ENCODE data around the gene GSTM2. TPM values are rescaled to one million over a fixed set of nuclear protein-coding genes. Genes with fewer than 3 reads are reported as not detected.

GSTM2 gene
- total and polyA plus RNA-seq, 3 donors from 2014 or later = 68.0 to 131 (median 83.2) TPM

GRCh38 chr1:109654519-109654918 lies 13.3 kb upstream of the GSTM2 start:
- Histone ChIP-seq H3K27ac (peak overlapping the region in 1 of 2 donors; percentile 93), H3K4me3 (no peak overlapping the region), H3K36me3 (ENCODE audit: low read depth, missing control alignments) (no peaks in the 10 kb centered on the region), H3K4me1 (peaks cover 28% of the 10 kb centered on the region), H3K27me3 (no peaks in the 10 kb centered on the region), H3K9me3 (no peaks in the 10 kb centered on the region)
- WGBS, 2 donors = 61 to 79% methylated on average over 12 of the region's 12 CpGs
- intact Hi-C loops (cut with DNase I; ENCODE audit: low total_unique reads) = no loop called here
- no peak for DNase-seq
- TF ChIP-seq POLR2A (IDR thresholded peaks at IDR 0.05) (no peak), CTCF (IDR thresholded peaks at IDR 0.05) (no peak)

- intact Hi-C loops (cut with DNase I; ENCODE audit: low total_unique reads) = no loop called here
- Histone ChIP-seq H3K4me1 (peaks cover 29% of the 10 kb centered on the region), H3K9me3 (no peaks in the 10 kb centered on the region), H3K36me3 (ENCODE audit: low read depth, missing control alignments) (no peaks in the 10 kb centered on the region), H3K27me3 (no peaks in the 10 kb centered on the region), H3K27ac (peak within 1 kb of the TSS; percentile 81 to 93), H3K4me3 (peak within 1 kb of the TSS; percentile 66 to 68)
- peak in 1 of 3 experiments; percentile 9 for TF ChIP-seq CTCF (IDR thresholded peaks at IDR 0.05)
- no peak for TF ChIP-seq POLR2A (IDR thresholded peaks at IDR 0.05)
- peak; percentile 93 for DNase-seq
- 1 to 2% methylated on average over 29 to 52 of the region's 54 CpGs for WGBS, 2 donors
These were observed 12.0 kb upstream of the GSTM2 start, which contains the start of gene GSTM4 for GRCh38 chr1:109655615-109656519. Gene GSTM4 (plus strand): TSS chr1:109656099. CDS start chr1:109656390, 291 bp downstream.

GRCh38 chr1:109657395-109657794 lies 10.5 kb upstream of the GSTM2 start:
- Histone ChIP-seq H3K4me3 (no peak overlapping the region), H3K27me3 (no peaks in the 10 kb centered on the region), H3K36me3 (ENCODE audit: low read depth, missing control alignments) (no peaks in the 10 kb centered on the region), H3K9me3 (no peaks in the 10 kb centered on the region), H3K4me1 (peaks cover 29% of the 10 kb centered on the region), H3K27ac (peak overlapping the region in 1 of 2 donors; percentile 81)
- TF ChIP-seq POLR2A (IDR thresholded peaks at IDR 0.05) (no peak), CTCF (IDR thresholded peaks at IDR 0.05) (no peak)
- WGBS, 2 donors = 93 to 100% methylated on average over 1 to 4 of the region's 4 CpGs
- no peak for DNase-seq
- intact Hi-C loops (cut with DNase I; ENCODE audit: low total_unique reads) = no loop called here

GRCh38 chr1:109657970-109658369 lies 9.9 kb upstream of the GSTM2 start:
- Histone ChIP-seq H3K36me3 (ENCODE audit: low read depth, missing control alignments) (no peaks in the 10 kb centered on the region), H3K4me3 (no peak overlapping the region), H3K27me3 (no peaks in the 10 kb centered on the region), H3K9me3 (no peaks in the 10 kb centered on the region), H3K4me1 (peaks cover 29% of the 10 kb centered on the region), H3K27ac (no peak overlapping the region)
- 76 to 83% methylated on average over 7 of the region's 7 CpGs for WGBS, 2 donors
- intact Hi-C loops (cut with DNase I; ENCODE audit: low total_unique reads) = no loop called here
- DNase-seq = no peak
- no peak for TF ChIP-seq CTCF (IDR thresholded peaks at IDR 0.05)
- no peak for TF ChIP-seq POLR2A (IDR thresholded peaks at IDR 0.05)

Data from testis (tissue), 3 donors.